ENCODE results near the gene NUP85. TPM values are rescaled to one million over a fixed set of nuclear protein-coding genes. Genes with fewer than 3 reads are reported as not detected.

Gene NUP85
- total RNA-seq, 1 experiment from 2014 or later = 117 TPM

GRCh38 chr17:75269844-75270217 lies 64.4 kb downstream of the NUP85 start:
- H3K27me3 Mint-ChIP-seq (ENCODE audit: unreplicated experiment) = no peaks in the 10 kb centered on the region
- H3K36me3 Mint-ChIP-seq (ENCODE audit: insufficient read depth, unreplicated experiment) = peaks cover 64% of the 10 kb centered on the region
- intact Hi-C loops (cut with micrococcal nuclease; ENCODE audit: unreplicated experiment) = no loop called here
- no peak for DNase-seq
- H3K9me3 Mint-ChIP-seq (ENCODE audit: low read depth, unreplicated experiment) = no peaks in the 10 kb centered on the region
- H3K27ac Mint-ChIP-seq (ENCODE audit: unreplicated experiment) = peak overlapping the region; percentile 89
- no TSS peak for BruUV-seq (replicated peaks)
- TF ChIP-seq CTCF (IDR thresholded peaks at IDR 0.05; ENCODE audit: unreplicated experiment) = no peak
- peaks cover 13% of the 10 kb centered on the region for H3K4me1 Mint-ChIP-seq (ENCODE audit: low read depth, unreplicated experiment)
- peak overlapping the region; percentile 91 for H3K4me3 Mint-ChIP-seq (ENCODE audit: low read depth, unreplicated experiment)
- CTCF ChIA-PET = interaction anchor here (0.6 to 2.6 kb wide), 7 partner anchors 8 to 247 kb away, joined by 3 to 32 read pairs (median 8); partner anchors contain the start of genes GGA3, GRB2, MRPS7 and SLC25A19

GRCh38 chr17:75270218-75270965 lies 64.9 kb downstream of the NUP85 start:
- peak; percentile 74 for DNase-seq
- BruUV-seq (replicated peaks) = no TSS peak
- peak; percentile 19 for TF ChIP-seq CTCF (IDR thresholded peaks at IDR 0.05; ENCODE audit: unreplicated experiment)
- peaks cover 13% of the 10 kb centered on the region for H3K4me1 Mint-ChIP-seq (ENCODE audit: low read depth, unreplicated experiment)
- intact Hi-C loops (cut with micrococcal nuclease; ENCODE audit: unreplicated experiment) = no loop called here
- peak overlapping the region; percentile 89 for H3K27ac Mint-ChIP-seq (ENCODE audit: unreplicated experiment)
- CTCF ChIA-PET = interaction anchor here (0.5 to 2.6 kb wide), 22 partner anchors 9 to 376 kb away, joined by 3 to 32 read pairs (median 3); partner anchors contain the start of genes GGA3, GRB2, MRPS7 and SLC25A19
- H3K27me3 Mint-ChIP-seq (ENCODE audit: unreplicated experiment) = no peaks in the 10 kb centered on the region
- H3K36me3 Mint-ChIP-seq (ENCODE audit: insufficient read depth, unreplicated experiment) = peaks cover 63% of the 10 kb centered on the region
- peak overlapping the region; percentile 91 for H3K4me3 Mint-ChIP-seq (ENCODE audit: low read depth, unreplicated experiment)
- H3K9me3 Mint-ChIP-seq (ENCODE audit: low read depth, unreplicated experiment) = no peaks in the 10 kb centered on the region

GRCh38 chr17:75270966-75271232 lies 65.4 kb downstream of the NUP85 start, which contains the start of gene MIF4GD:
Gene MIF4GD (minus strand): TSS chr17:75271231. CDS start chr17:75270195, 1,036 bp downstream.
- no peaks in the 10 kb centered on the region for H3K9me3 Mint-ChIP-seq (ENCODE audit: low read depth, unreplicated experiment)
- H3K27me3 Mint-ChIP-seq (ENCODE audit: unreplicated experiment) = no peaks in the 10 kb centered on the region
- H3K36me3 Mint-ChIP-seq (ENCODE audit: insufficient read depth, unreplicated experiment) = peaks cover 62% of the 10 kb centered on the region
- H3K4me1 Mint-ChIP-seq (ENCODE audit: low read depth, unreplicated experiment) = peaks cover 13% of the 10 kb centered on the region
- peak within 1 kb of the TSS; percentile 89 for H3K27ac Mint-ChIP-seq (ENCODE audit: unreplicated experiment)
- intact Hi-C loops (cut with micrococcal nuclease; ENCODE audit: unreplicated experiment) = no loop called here
- CTCF ChIA-PET = interaction anchor here (0.5 to 2.6 kb wide), 21 partner anchors 9 to 375 kb away, joined by 3 to 32 read pairs (median 3); partner anchors contain the start of genes GGA3, GRB2, MRPS7 and SLC25A19
- TF ChIP-seq CTCF (IDR thresholded peaks at IDR 0.05; ENCODE audit: unreplicated experiment) = no peak
- no peak for DNase-seq
- BruUV-seq (replicated peaks) = no TSS peak
- H3K4me3 Mint-ChIP-seq (ENCODE audit: low read depth, unreplicated experiment) = peak within 1 kb of the TSS; percentile 91

- BruUV-seq (replicated peaks) = no TSS peak
- H3K4me1 Mint-ChIP-seq (ENCODE audit: low read depth, unreplicated experiment) = peaks cover 13% of the 10 kb centered on the region
- intact Hi-C loops (cut with micrococcal nuclease; ENCODE audit: unreplicated experiment) = no loop called here
- H3K27me3 Mint-ChIP-seq (ENCODE audit: unreplicated experiment) = no peaks in the 10 kb centered on the region
- H3K4me3 Mint-ChIP-seq (ENCODE audit: low read depth, unreplicated experiment) = peak overlapping the region; percentile 91
- peak; percentile 92 for DNase-seq
- peak overlapping the region; percentile 73 for H3K27ac Mint-ChIP-seq (ENCODE audit: unreplicated experiment)
- H3K36me3 Mint-ChIP-seq (ENCODE audit: insufficient read depth, unreplicated experiment) = peaks cover 59% of the 10 kb centered on the region
- no peaks in the 10 kb centered on the region for H3K9me3 Mint-ChIP-seq (ENCODE audit: low read depth, unreplicated experiment)
- CTCF ChIA-PET = interaction anchor here (0.5 to 2.6 kb wide), 22 partner anchors 9 to 375 kb away, joined by 3 to 32 read pairs (median 3); partner anchors contain the start of genes GGA3, GRB2, MRPS7 and NUP85
- TF ChIP-seq CTCF (IDR thresholded peaks at IDR 0.05; ENCODE audit: unreplicated experiment) = peak; percentile 70
Measured at GRCh38 chr17:75271233-75271954, 65.9 kb downstream of the NUP85 start.
